A549 treated with AZD2906 at 1 μM for 4 hours (cell line): Measurements from ENCODE around the gene MUSK. TPM values are rescaled to one million over a fixed set of nuclear protein-coding genes. Genes with fewer than 3 reads are reported as not detected.

Experiments used
- total RNA-seq: library from RNA; stranded (reverse); fragments of 200-300 nt; extraction: Qiagen RNA extraction; gene quantifications from 5 replicates; pipeline ENCODE4 v1.2.3, GENCODE V29; 2022

Gene MUSK
- total RNA-seq, result not detected in 5 replicates

DNA sequence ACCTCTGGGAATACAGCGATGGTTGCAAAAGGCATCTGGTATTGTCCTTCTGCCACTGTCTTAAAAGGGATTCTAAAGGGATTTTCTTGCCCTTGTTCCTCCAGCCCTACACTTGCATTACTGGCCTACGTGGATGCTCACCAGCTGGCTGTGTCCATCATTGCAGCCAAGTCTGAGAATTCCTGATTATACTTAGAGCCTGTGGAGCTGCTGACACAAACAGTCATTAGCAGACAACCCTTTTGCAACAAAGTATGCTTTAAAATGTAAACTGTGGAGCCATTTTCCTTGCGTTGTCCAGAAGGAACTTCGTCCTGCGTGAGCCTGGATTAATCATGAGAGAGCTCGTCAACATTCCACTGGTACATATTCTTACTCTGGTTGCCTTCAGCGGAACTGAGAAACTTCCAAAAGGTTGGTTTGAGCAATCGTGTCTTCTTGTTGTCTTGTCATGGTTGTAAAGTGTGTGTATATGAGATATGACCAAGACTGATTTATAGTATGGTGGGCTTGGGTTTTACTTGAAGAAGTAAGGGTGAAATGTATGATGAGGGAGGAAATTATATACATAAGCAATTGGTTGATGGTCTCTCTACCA, at the start of gene MUSK:
MUSK (plus strand) TSS at position 222 of the 598 bp plus-strand sequence; CDS start at position 336, 114 bp downstream.

Other genes with a start within 250 kb of the MUSK start
- 1.5 to 1.8 TPM (median 1.7 TPM) in 5 replicates for gene SVEP1, start 89.0 kb upstream of the MUSK start, total RNA-seq